Stimulated activated CD4-positive, alpha-beta T cell treated with anti-CD3 and anti-CD28 coated beads, TNF-alpha, amount 100 ng/mL, for 1 hour (primary cell): ENCODE measurements around the gene ADARB2.

ENCODE experiments used
- DNase-seq, 3 donors: peaks; one replicate each; pipeline ENCODE4 v3.0.0-alpha.2; 2020; ENCODE audit warnings: low read depth in 3 of 3, low spot score in 1 of 3

ADARB2 gene

GRCh38 chr10:1643908-1644179, 93.5 kb downstream of the ADARB2 start:
- DNase-seq = no peak

GRCh38 chr10:1643161-1643907, 94.0 kb downstream of the ADARB2 start:
- no peak for DNase-seq

GRCh38 chr10:1642600-1643160, 94.6 kb downstream of the ADARB2 start:
- no peak for DNase-seq

GRCh38 chr10:1641402-1641801, 95.9 kb downstream of the ADARB2 start:
- no peak for DNase-seq

- DNase-seq = no peak
These were observed 98.4 kb downstream of the ADARB2 start for GRCh38 chr10:1638889-1639419.

- DNase-seq = no peak
These were observed 102.0 kb downstream of the ADARB2 start for GRCh38 chr10:1635340-1635739.

GRCh38 chr10:1634239-1634638, 103.1 kb downstream of the ADARB2 start:
- DNase-seq = no peak

GRCh38 chr10:1633783-1634182, 103.5 kb downstream of the ADARB2 start:
- DNase-seq = no peak

- DNase-seq = no peak
These were observed 104.7 kb downstream of the ADARB2 start for GRCh38 chr10:1632596-1632995.

GRCh38 chr10:1632141-1632540, 105.2 kb downstream of the ADARB2 start:
- no peak for DNase-seq

GRCh38 chr10:1631282-1631681, 106.0 kb downstream of the ADARB2 start:
- DNase-seq = no peak

GRCh38 chr10:1630304-1630703, 107.0 kb downstream of the ADARB2 start:
- DNase-seq = no peak

- DNase-seq = no peak
These were observed 107.8 kb downstream of the ADARB2 start for GRCh38 chr10:1629326-1630198.

GRCh38 chr10:1628757-1629156, 108.6 kb downstream of the ADARB2 start:
- DNase-seq = no peak

GRCh38 chr10:1627945-1628344, 109.4 kb downstream of the ADARB2 start:
- no peak for DNase-seq

- DNase-seq = no peak
These were observed 110.5 kb downstream of the ADARB2 start for GRCh38 chr10:1626835-1627234.

GRCh38 chr10:1626410-1626809, 110.9 kb downstream of the ADARB2 start:
- DNase-seq = no peak

- DNase-seq = no peak
These were observed 111.6 kb downstream of the ADARB2 start for GRCh38 chr10:1625731-1626130.

GRCh38 chr10:1625079-1625478, 112.2 kb downstream of the ADARB2 start:
- DNase-seq = no peak

GRCh38 chr10:1624240-1624639, 113.1 kb downstream of the ADARB2 start:
- no peak for DNase-seq

- DNase-seq = no peak
These were observed 116.5 kb downstream of the ADARB2 start for GRCh38 chr10:1620803-1621202.
